ENCODE results near the gene CPLX1. TPM values are rescaled to one million over a fixed set of nuclear protein-coding genes. Genes with fewer than 3 reads are reported as not detected.

The CPLX1 gene
- total RNA-seq, 1 experiment from 2014 or later: 14.5 TPM

GRCh38 chr4:849478-850175 lies 23.7 kb upstream of the CPLX1 start:
- TF ChIP-seq CEBPB (IDR thresholded peaks at IDR 0.05; ENCODE audit: low read depth): no peak
- no peak for TF ChIP-seq ZNF274 (IDR thresholded peaks at IDR 0.05; ENCODE audit: low read depth, low read length)
- no peak for TF ChIP-seq SRF (IDR thresholded peaks at IDR 0.05; ENCODE audit: low read depth)
- TF ChIP-seq MAX (IDR thresholded peaks at IDR 0.05): no peak
- no peak for TF ChIP-seq CBX3 (IDR thresholded peaks at IDR 0.05; ENCODE audit: low read depth)
- TF ChIP-seq ELF1 (IDR thresholded peaks at IDR 0.05; ENCODE audit: borderline replicate concordance, low read depth): no peak
- TF ChIP-seq ATF3 (IDR thresholded peaks at IDR 0.05): no peak
- TF ChIP-seq POLR2AphosphoS5 (IDR thresholded peaks at IDR 0.05; ENCODE audit: low read depth, low read length): no peak
- no peak for TF ChIP-seq ZFX (IDR thresholded peaks at IDR 0.05)
- TF ChIP-seq EZH2phosphoT487 (IDR thresholded peaks at IDR 0.05; ENCODE audit: borderline replicate concordance): no peak
- TF ChIP-seq, protein P1, sequence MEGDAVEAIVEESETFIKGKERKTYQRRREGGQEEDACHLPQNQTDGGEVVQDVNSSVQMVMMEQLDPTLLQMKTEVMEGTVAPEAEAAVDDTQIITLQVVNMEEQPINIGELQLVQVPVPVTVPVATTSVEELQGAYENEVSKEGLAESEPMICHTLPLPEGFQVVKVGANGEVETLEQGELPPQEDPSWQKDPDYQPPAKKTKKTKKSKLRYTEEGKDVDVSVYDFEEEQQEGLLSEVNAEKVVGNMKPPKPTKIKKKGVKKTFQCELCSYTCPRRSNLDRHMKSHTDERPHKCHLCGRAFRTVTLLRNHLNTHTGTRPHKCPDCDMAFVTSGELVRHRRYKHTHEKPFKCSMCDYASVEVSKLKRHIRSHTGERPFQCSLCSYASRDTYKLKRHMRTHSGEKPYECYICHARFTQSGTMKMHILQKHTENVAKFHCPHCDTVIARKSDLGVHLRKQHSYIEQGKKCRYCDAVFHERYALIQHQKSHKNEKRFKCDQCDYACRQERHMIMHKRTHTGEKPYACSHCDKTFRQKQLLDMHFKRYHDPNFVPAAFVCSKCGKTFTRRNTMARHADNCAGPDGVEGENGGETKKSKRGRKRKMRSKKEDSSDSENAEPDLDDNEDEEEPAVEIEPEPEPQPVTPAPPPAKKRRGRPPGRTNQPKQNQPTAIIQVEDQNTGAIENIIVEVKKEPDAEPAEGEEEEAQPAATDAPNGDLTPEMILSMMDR (IDR thresholded peaks at IDR 0.05 in 2 of 3, conservative IDR thresholded peaks at IDR 0.05 in 1 of 3; ENCODE audit: borderline replicate concordance in 1 of 3, insufficient read depth in 1 of 3, low read depth in 2 of 3, low read length in 2 of 3): no peak
- TF ChIP-seq ZBTB33 (IDR thresholded peaks at IDR 0.05; ENCODE audit: extremely low read depth, insufficient replicate concordance, low read length): no peak
- TF ChIP-seq SP1 (IDR thresholded peaks at IDR 0.05; ENCODE audit: low read depth): no peak
- TF ChIP-seq RAD21 (IDR thresholded peaks at IDR 0.05; ENCODE audit: low read depth): no peak
- TF ChIP-seq REST (IDR thresholded peaks at IDR 0.05; ENCODE audit: low read depth): no peak
- no peak for TF ChIP-seq FOSL1 (IDR thresholded peaks at IDR 0.05; ENCODE audit: low read depth)
- ChIA-PET CTCF (no interaction called here), RAD21 (ENCODE audit: low non-redundant PET in 1 of 2, low total read pairs in 2 of 2, uncharacterized antibody in 2 of 2, unreplicated experiment in 2 of 2) (no interaction called here), POLR2A (no interaction called here)
- DNase-seq (ENCODE audit: low read depth, low spot score) (no peak), ATAC-seq (no peak)
- H3K9me3 ChIP-seq (ENCODE audit: control insufficient read depth in 1 of 2, insufficient read depth in 1 of 2, low read depth in 1 of 2, low read length in 2 of 2): no peaks in the 10 kb centered on the region
- no peaks in the 10 kb centered on the region for H3K79me2 ChIP-seq (ENCODE audit: insufficient read depth, low read length)
- H3K4me2 ChIP-seq (ENCODE audit: low read length): no peak overlapping the region
- H4K20me1 ChIP-seq (ENCODE audit: insufficient read depth): no peaks in the 10 kb centered on the region
- no TSS peak for BruUV-seq (replicated peaks)
- no peaks in the 10 kb centered on the region for H3K27me3 ChIP-seq (ENCODE audit: insufficient read depth, low read length)
- H3K9me2 ChIP-seq (ENCODE audit: insufficient read depth): no peaks in the 10 kb centered on the region
- H2AFZ ChIP-seq (ENCODE audit: low read depth, low read length, poor library complexity, severe bottlenecking): no peak overlapping the region
- no peaks in the 10 kb centered on the region for H3K36me3 ChIP-seq (ENCODE audit: control insufficient read depth in 1 of 2, insufficient read depth in 2 of 2, low read length in 2 of 2)
- H3K4me1 ChIP-seq (ENCODE audit: control insufficient read depth in 1 of 2, insufficient read depth in 2 of 2, low read length in 2 of 2): no peaks in the 10 kb centered on the region
- H3K4me3 ChIP-seq (replicated peaks in 1 of 2; ENCODE audit: low read depth in 1 of 2, low read length in 2 of 2): no peak overlapping the region
- no peak overlapping the region for H3K9ac ChIP-seq (ENCODE audit: low read length)
- H3K27ac ChIP-seq (ENCODE audit: low read depth, low read length): no peak overlapping the region
- intact Hi-C loops (cut with micrococcal nuclease): loop anchor here (10.0 kb wide), 1 partner anchor 65 kb away; no protein-coding TSS in a partner anchor
